GM15510 (cell line): Measurements from ENCODE around the gene CCHCR1.

ENCODE experiments used
- POLR2A ChIP-seq: IDR thresholded peaks from 3 replicates; pipeline ENCODE4 v1.6.1; 2011; ENCODE audit warnings: borderline replicate concordance; ENCODE audit not compliant: insufficient read length; ENCODE audit errors: extremely low read depth

CCHCR1 gene, protein sequence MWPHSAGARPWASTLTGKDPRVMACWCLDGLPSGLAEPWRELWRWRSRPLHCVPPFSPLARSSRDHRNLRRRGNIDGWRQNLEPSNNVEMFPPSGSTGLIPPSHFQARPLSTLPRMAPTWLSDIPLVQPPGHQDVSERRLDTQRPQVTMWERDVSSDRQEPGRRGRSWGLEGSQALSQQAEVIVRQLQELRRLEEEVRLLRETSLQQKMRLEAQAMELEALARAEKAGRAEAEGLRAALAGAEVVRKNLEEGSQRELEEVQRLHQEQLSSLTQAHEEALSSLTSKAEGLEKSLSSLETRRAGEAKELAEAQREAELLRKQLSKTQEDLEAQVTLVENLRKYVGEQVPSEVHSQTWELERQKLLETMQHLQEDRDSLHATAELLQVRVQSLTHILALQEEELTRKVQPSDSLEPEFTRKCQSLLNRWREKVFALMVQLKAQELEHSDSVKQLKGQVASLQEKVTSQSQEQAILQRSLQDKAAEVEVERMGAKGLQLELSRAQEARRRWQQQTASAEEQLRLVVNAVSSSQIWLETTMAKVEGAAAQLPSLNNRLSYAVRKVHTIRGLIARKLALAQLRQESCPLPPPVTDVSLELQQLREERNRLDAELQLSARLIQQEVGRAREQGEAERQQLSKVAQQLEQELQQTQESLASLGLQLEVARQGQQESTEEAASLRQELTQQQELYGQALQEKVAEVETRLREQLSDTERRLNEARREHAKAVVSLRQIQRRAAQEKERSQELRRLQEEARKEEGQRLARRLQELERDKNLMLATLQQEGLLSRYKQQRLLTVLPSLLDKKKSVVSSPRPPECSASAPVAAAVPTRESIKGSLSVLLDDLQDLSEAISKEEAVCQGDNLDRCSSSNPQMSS

GRCh38 chr6:31157513-31158139, at the start of gene CCHCR1:
Gene CCHCR1, minus strand, starts transcription at chr6:31157802. Its CDS starts 202 bp downstream, at chr6:31157600.
- TF ChIP-seq POLR2A = no peak

- no peak for TF ChIP-seq POLR2A
These were observed 48.0 kb upstream of the CCHCR1 start for GRCh38 chr6:31205638-31206037.

DNA sequence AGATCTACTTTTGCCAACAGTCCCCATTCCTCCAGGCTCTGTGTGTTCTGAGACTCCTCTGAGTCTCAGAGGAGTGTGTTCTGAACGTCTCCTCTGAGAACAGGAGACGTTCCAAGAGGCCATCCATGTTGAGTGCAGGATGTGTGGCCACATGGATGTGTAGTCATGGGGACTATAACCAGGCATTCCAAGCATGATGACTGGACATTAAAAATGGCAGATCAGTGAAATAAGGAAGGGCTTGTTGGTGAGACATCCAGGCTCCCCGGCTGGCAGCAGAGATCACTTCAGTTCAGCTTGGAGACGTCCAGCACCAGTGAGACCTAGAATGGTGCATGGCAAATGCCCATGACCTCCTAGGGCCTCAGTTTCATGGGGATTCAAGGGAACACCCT, 47.1 kb upstream of the CCHCR1 start:
- no peak for TF ChIP-seq POLR2A

- TF ChIP-seq POLR2A = peak; percentile 24
These were observed 45.9 kb upstream of the CCHCR1 start for GRCh38 chr6:31203345-31203979.

GRCh38 chr6:31202259-31203166, 44.9 kb upstream of the CCHCR1 start:
- TF ChIP-seq POLR2A = no peak

- TF ChIP-seq POLR2A = peak; percentile 65
These were observed 40.1 kb upstream of the CCHCR1 start for GRCh38 chr6:31197559-31198305.

DNA sequence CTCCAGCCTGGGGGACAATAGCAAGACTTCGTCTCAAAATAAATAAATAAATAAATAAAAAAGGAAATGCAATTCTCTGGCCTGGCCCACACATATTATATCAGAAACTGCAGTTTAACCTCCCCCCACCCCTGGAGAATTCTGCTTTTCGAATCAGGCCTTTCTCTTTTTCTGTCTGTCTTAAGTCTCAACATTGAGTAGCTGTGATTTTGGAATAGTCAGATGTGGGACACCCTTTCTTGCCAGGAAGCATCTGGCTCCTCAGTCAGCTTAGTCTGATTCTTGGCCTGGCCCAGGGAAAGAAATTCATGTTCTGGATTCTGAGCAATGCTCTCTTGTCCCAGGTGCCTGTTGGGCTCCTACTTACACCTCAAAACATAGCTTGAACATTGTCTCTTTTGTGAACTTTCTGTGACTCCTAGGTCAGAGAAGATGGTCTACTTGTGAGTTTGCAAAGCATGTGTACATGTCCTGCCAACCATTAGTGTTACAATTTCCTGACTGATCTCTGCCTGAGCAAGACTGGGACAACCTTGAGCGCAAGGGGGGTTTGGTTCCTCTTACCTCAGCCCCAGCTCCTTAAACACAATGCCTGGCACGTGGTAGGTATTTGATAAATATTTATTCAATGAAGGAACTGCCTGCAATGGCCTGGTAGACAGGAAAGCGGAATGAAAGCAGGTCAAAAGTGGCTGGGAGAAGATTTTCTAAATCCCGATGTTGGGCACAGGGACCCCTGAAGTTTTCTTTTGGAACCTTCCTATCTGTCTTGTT, 36.6 kb upstream of the CCHCR1 start:
- no peak for TF ChIP-seq POLR2A

DNA sequence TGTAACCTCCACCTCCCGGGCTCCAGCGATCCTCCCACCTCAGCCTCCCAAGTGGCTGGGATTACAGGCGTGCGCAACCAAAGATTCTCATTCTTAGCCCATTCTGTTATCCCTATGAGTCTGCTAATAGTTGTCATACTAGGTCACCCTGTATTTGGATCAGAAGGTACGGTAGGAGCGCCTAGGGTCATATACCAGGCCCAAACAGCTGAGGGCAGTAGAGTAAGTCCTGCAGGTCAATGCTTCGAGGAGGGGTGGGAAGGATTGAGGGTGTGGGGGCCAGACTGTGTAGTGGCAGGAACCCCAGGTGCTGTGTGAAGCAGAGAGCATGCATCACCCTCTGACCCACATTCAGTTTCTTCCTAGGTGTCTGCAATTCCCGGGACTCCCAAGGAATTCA, 35.6 kb upstream of the CCHCR1 start:
- no peak for TF ChIP-seq POLR2A

DNA sequence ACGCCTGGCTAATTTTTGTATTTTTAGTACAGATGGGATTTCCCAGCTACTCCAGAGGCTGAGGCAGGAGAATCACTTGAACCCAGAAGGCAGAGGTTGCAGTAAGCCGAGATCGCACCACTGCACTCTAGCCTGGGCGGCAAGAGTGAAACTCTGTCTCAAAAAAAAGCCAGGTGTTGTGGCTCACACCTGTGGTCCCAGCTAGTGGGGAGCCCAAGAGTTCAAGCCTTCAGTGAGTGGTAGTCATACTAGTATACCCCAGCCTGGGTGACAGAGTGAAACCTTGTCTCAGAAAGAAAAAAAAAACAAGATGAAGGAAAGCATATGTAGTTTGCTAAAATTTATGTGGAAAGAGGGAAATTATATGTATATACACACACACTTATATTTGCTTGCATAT, 32.9 kb upstream of the CCHCR1 start:
- no peak for TF ChIP-seq POLR2A

GRCh38 chr6:31187780-31188194, 30.2 kb upstream of the CCHCR1 start:
- TF ChIP-seq POLR2A = no peak

- no peak for TF ChIP-seq POLR2A
These were observed 28.6 kb upstream of the CCHCR1 start for GRCh38 chr6:31186052-31186734.

GRCh38 chr6:31180500-31180899, 22.9 kb upstream of the CCHCR1 start:
- no peak for TF ChIP-seq POLR2A
